Parathyroid adenoma (tissue), 2 donors: ENCODE data around the gene NUBP1.

Experiments used
- H2AFZ ChIP-seq: fragments of 300-600 bp; sonication (generic); one replicate; pipeline ENCODE4 v1.7.0; 2017; ENCODE audit warnings: antibody characterized with exemption, mild to moderate bottlenecking
- H3K27ac ChIP-seq: fragments of 300-600 bp; sonication (generic); one replicate; pipeline ENCODE4 v1.7.0; 2017
- H3K27me3 ChIP-seq: fragments of 300-600 bp; sonication (generic); one replicate; pipeline ENCODE4 v1.7.0; 2017; ENCODE audit warnings: low read length; ENCODE audit not compliant: control insufficient read depth, insufficient read depth
- H3K36me3 ChIP-seq: fragments of 300-600 bp; sonication (generic); one replicate; pipeline ENCODE4 v1.7.0; 2017; ENCODE audit warnings: low read length; ENCODE audit not compliant: control insufficient read depth, insufficient read depth
- H3K4me1 ChIP-seq: fragments of 300-600 bp; sonication (generic); one replicate; pipeline ENCODE4 v1.7.0; 2017; ENCODE audit warnings: control low read depth
- H3K4me2 ChIP-seq: fragments of 300-600 bp; sonication (generic); one replicate; pipeline ENCODE4 v1.7.0; 2017; ENCODE audit warnings: low read length
- H3K4me3 ChIP-seq: fragments of 300-600 bp; sonication (generic); one replicate; pipeline ENCODE4 v1.7.0; 2017; ENCODE audit warnings: low read depth, low read length
- H3K79me2 ChIP-seq: fragments of 300-600 bp; sonication (generic); one replicate; pipeline ENCODE4 v1.7.0; 2017; ENCODE audit warnings: control low read depth
- H3K9ac ChIP-seq: fragments of 300-600 bp; sonication (generic); one replicate; pipeline ENCODE4 v1.7.0; 2017; ENCODE audit warnings: mild to moderate bottlenecking
- H3K9me3 ChIP-seq: fragments of 300-600 bp; sonication (generic); one replicate; pipeline ENCODE4 v1.7.0; 2017; ENCODE audit warnings: low read length; ENCODE audit not compliant: control insufficient read depth
- CTCF ChIP-seq: fragments of 300-600 bp; sonication (generic); IDR thresholded peaks from one replicate; pipeline ENCODE4 v1.7.0; 2017; ENCODE audit warnings: antibody characterized with exemption, mild to moderate bottlenecking
- donor health status: primary hyperparathyroidism.

Gene NUBP1

GRCh38 chr16:10741844-10742243 is 1.8 kb upstream of the NUBP1 start:
- Histone ChIP-seq H3K4me2 (no peak overlapping the region), H3K9me3 (no peaks in the 10 kb centered on the region), H3K27me3 (no peaks in the 10 kb centered on the region), H3K27ac (no peak overlapping the region), H3K79me2 (no peaks in the 10 kb centered on the region), H3K36me3 (no peaks in the 10 kb centered on the region), H2AFZ (no peak overlapping the region), H3K4me1 (peaks cover 4% of the 10 kb centered on the region), H3K9ac (no peak overlapping the region), H3K4me3 (no peak overlapping the region)
- TF ChIP-seq CTCF = no peak

DNA sequence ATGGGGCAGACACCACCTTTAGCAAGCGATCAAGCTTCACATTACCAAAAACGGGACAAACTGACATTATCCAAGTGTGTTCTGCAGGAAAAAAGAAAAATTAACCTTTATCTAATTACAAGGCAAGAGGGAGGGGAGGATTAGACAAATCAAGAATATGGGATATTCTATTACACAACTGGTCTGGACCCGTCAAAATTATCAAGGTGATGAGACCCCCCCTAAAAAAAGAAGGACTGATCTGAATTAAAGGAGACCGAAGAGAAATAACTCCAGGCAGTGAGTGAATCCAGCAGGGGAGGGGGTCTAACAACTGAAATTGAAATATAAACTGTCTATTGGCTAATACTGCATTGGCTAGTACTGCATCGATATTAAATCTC is 424 bp upstream of the NUBP1 start:
- peaks cover 4% of the 10 kb centered on the region for H3K4me1 ChIP-seq
- peak overlapping the region; percentile 94 for H3K27ac ChIP-seq
- H3K36me3 ChIP-seq = no peaks in the 10 kb centered on the region
- no peaks in the 10 kb centered on the region for H3K27me3 ChIP-seq
- H3K79me2 ChIP-seq = no peaks in the 10 kb centered on the region
- no peaks in the 10 kb centered on the region for H3K9me3 ChIP-seq
- peak overlapping the region; percentile 96 for H2AFZ ChIP-seq
- peak overlapping the region; percentile 95 for H3K4me3 ChIP-seq
- H3K4me2 ChIP-seq = peak overlapping the region; percentile 86
- H3K9ac ChIP-seq = no peak overlapping the region
- TF ChIP-seq CTCF = no peak

- H3K4me2 ChIP-seq = peak overlapping the region; percentile 80
- H3K4me1 ChIP-seq = peaks cover 4% of the 10 kb centered on the region
- no peaks in the 10 kb centered on the region for H3K36me3 ChIP-seq
- no peaks in the 10 kb centered on the region for H3K27me3 ChIP-seq
- no peaks in the 10 kb centered on the region for H3K9me3 ChIP-seq
- no peak for TF ChIP-seq CTCF
- no peaks in the 10 kb centered on the region for H3K79me2 ChIP-seq
- peak overlapping the region; percentile 95 for H3K4me3 ChIP-seq
- H3K27ac ChIP-seq = peak overlapping the region; percentile 94
- H3K9ac ChIP-seq = no peak overlapping the region
- H2AFZ ChIP-seq = peak overlapping the region; percentile 96
Observed at GRCh38 chr16:10744370-10745030, 858 bp downstream of the NUBP1 start.

- H3K4me1 ChIP-seq = peaks cover 4% of the 10 kb centered on the region
- H3K27me3 ChIP-seq = no peaks in the 10 kb centered on the region
- no peak overlapping the region for H3K27ac ChIP-seq
- H3K9ac ChIP-seq = no peak overlapping the region
- H2AFZ ChIP-seq = no peak overlapping the region
- no peaks in the 10 kb centered on the region for H3K36me3 ChIP-seq
- no peaks in the 10 kb centered on the region for H3K79me2 ChIP-seq
- H3K9me3 ChIP-seq = no peaks in the 10 kb centered on the region
- no peak for TF ChIP-seq CTCF
- H3K4me3 ChIP-seq = no peak overlapping the region
- no peak overlapping the region for H3K4me2 ChIP-seq
Observed at GRCh38 chr16:10745841-10746240, 2.2 kb downstream of the NUBP1 start.

DNA sequence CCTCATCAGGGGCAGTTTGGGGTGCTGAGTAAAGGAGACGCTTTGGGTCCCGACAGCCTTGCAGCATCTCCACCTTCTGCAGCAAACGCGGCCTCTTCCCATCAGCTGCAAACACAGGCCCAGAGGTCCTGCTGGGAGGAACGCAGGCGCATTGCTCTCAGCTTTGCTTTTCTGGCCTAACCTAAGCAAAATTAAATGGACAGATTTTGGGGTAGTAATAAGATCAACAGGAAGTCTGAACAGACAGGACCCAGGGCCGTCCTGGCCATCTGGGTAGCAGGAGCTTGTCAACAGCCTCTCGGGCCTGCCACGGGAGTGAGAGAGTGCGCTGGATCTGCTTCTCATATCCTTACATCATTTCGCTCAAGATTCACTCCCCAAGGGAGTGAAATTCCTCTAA is 7.2 kb downstream of the NUBP1 start:
- H3K4me2 ChIP-seq = no peak overlapping the region
- no peak overlapping the region for H2AFZ ChIP-seq
- H3K4me3 ChIP-seq = no peak overlapping the region
- H3K9ac ChIP-seq = no peak overlapping the region
- TF ChIP-seq CTCF = no peak
- H3K4me1 ChIP-seq = no peaks in the 10 kb centered on the region
- H3K9me3 ChIP-seq = no peaks in the 10 kb centered on the region
- H3K79me2 ChIP-seq = no peaks in the 10 kb centered on the region
- no peaks in the 10 kb centered on the region for H3K27me3 ChIP-seq
- H3K27ac ChIP-seq = no peak overlapping the region
- H3K36me3 ChIP-seq = no peaks in the 10 kb centered on the region
